SK-N-SH treated with all-trans-retinoic acid at 6 μM for 48 hours (cell line): ENCODE results near the gene UNC80.

Experiments
- ATAC-seq: fragments of 200-7000 bp; cut with Tn5 transposase; 3 replicates; pipeline ENCODE4 v1.9.1; 2020; ENCODE audit warnings: mild to moderate bottlenecking, moderate library complexity
- ARNTL ChIP-seq: fragments of 450-650 bp; formaldehyde crosslinking; IDR thresholded peaks from 2 replicates; pipeline ENCODE4 v1.5.0; 2020; ENCODE audit warnings: low read depth, mild to moderate bottlenecking, moderate library complexity, borderline replicate concordance
- BACH2 ChIP-seq: fragments of 250-450 bp; sonication (Bioruptor Pico); IDR thresholded peaks from 2 replicates; pipeline ENCODE4 v1.9.0; 2021; ENCODE audit warnings: mild to moderate bottlenecking, borderline replicate concordance
- CREB5 ChIP-seq: fragments of 250-450 bp; sonication (Bioruptor Pico); IDR thresholded peaks from 2 replicates; pipeline ENCODE4 v1.5.1; 2020; ENCODE audit warnings: low read depth, mild to moderate bottlenecking, moderate library complexity
- CSDC2 ChIP-seq: fragments of 250-450 bp; sonication (Bioruptor Pico); IDR thresholded peaks from 2 replicates; pipeline ENCODE4 v1.5.0; 2020; ENCODE audit warnings: mild to moderate bottlenecking, moderate library complexity
- CSRNP3 ChIP-seq: fragments of 250-450 bp; sonication (Bioruptor Pico); IDR thresholded peaks from 2 replicates; pipeline ENCODE4 v1.5.1; 2021; ENCODE audit warnings: mild to moderate bottlenecking, moderate library complexity
- ESRRG ChIP-seq: fragments of 250-450 bp; sonication (Bioruptor Pico); IDR thresholded peaks from 2 replicates; pipeline ENCODE4 v1.6.1; 2021; ENCODE audit warnings: mild to moderate bottlenecking
- GLIS3 ChIP-seq: fragments of 250-450 bp; sonication (Bioruptor Pico); IDR thresholded peaks from 2 replicates; pipeline ENCODE4 v1.5.0; 2020; ENCODE audit warnings: mild to moderate bottlenecking, moderate library complexity
- ISL1 ChIP-seq: fragments of 250-450 bp; sonication (Bioruptor Pico); IDR thresholded peaks from 2 replicates; pipeline ENCODE4 v2.1.2; 2022; ENCODE audit warnings: mild to moderate bottlenecking, moderate library complexity
- OSR1 ChIP-seq: fragments of 250-450 bp; sonication (Bioruptor Pico); IDR thresholded peaks from 2 replicates; pipeline ENCODE4 v1.8.0; 2022; ENCODE audit warnings: moderate library complexity, mild to moderate bottlenecking, inconsistent platforms
- PATZ1 ChIP-seq: fragments of 250-450 bp; sonication (Bioruptor Pico); IDR thresholded peaks from 2 replicates; pipeline ENCODE4 v1.8.0; 2020; ENCODE audit warnings: mild to moderate bottlenecking, moderate library complexity, borderline replicate concordance
- POU6F1 ChIP-seq: fragments of 250-450 bp; sonication (Bioruptor Pico); IDR thresholded peaks from 2 replicates; pipeline ENCODE4 v1.8.0; 2021; ENCODE audit warnings: low read depth, mild to moderate bottlenecking, moderate library complexity, borderline replicate concordance
- PPARA ChIP-seq: fragments of 250-450 bp; sonication (Bioruptor Pico); IDR thresholded peaks from 2 replicates; pipeline ENCODE4 v1.5.0; 2020; ENCODE audit warnings: mild to moderate bottlenecking, borderline replicate concordance
- RARB ChIP-seq: fragments of 250-450 bp; sonication (Bioruptor Pico); IDR thresholded peaks from 2 replicates; pipeline ENCODE4 v1.8.0; 2021; ENCODE audit warnings: mild to moderate bottlenecking, moderate library complexity
- SNAI2 ChIP-seq: fragments of 250-450 bp; sonication (Bioruptor Pico); IDR thresholded peaks from 2 replicates; pipeline ENCODE4 v1.5.0; 2020; ENCODE audit warnings: mild to moderate bottlenecking, moderate library complexity
- TCF4 ChIP-seq: fragments of 250-450 bp; sonication (Bioruptor Pico); IDR thresholded peaks from 2 replicates; pipeline ENCODE4 v1.8.0; 2021; ENCODE audit warnings: mild to moderate bottlenecking, moderate library complexity, borderline replicate concordance
- TSHZ2 ChIP-seq: fragments of 250-450 bp; sonication (Bioruptor Pico); IDR thresholded peaks from 2 replicates; pipeline ENCODE4 v1.5.0; 2020; ENCODE audit warnings: mild to moderate bottlenecking, moderate library complexity
- ZFP3 ChIP-seq: fragments of 250-450 bp; sonication (Bioruptor Pico); IDR thresholded peaks from 2 replicates; pipeline ENCODE4 v1.5.0; 2020; ENCODE audit warnings: mild to moderate bottlenecking, moderate library complexity
- ZFP30 ChIP-seq: fragments of 450-650 bp; formaldehyde crosslinking; IDR thresholded peaks from 2 replicates; pipeline ENCODE4 v1.5.0; 2022; ENCODE audit warnings: mild to moderate bottlenecking, moderate library complexity
- ZNF565 ChIP-seq: fragments of 450-650 bp; formaldehyde crosslinking; conservative IDR thresholded peaks from 2 replicates; pipeline ENCODE4 v1.5.0; 2020; ENCODE audit warnings: low read depth, mild to moderate bottlenecking, moderate library complexity
- ZNF70 ChIP-seq: fragments of 450-650 bp; formaldehyde crosslinking; IDR thresholded peaks from 2 replicates; pipeline ENCODE4 v1.5.0; 2020; ENCODE audit warnings: mild to moderate bottlenecking, moderate library complexity
- ZNF8 ChIP-seq: fragments of 450-650 bp; formaldehyde crosslinking; IDR thresholded peaks from 2 replicates; pipeline ENCODE4 v1.5.0; 2020; ENCODE audit warnings: mild to moderate bottlenecking, moderate library complexity

Gene UNC80

GRCh38 chr2:209937893-209938292 lies 166.3 kb downstream of the UNC80 start:
- ATAC-seq: no peak
- no peak for TF ChIP-seq ZFP30 (CRISPR knock-in tag)
- TF ChIP-seq CSDC2: no peak
- TF ChIP-seq ZNF70 (CRISPR knock-in tag): no peak
- no peak for TF ChIP-seq ARNTL (CRISPR knock-in tag)
- TF ChIP-seq RARB: no peak
- TF ChIP-seq OSR1 (CRISPR knock-in tag): no peak
- TF ChIP-seq ISL1 (CRISPR knock-in tag): no peak
- no peak for TF ChIP-seq SNAI2
- no peak for TF ChIP-seq ZFP3
- TF ChIP-seq CREB5 (CRISPR knock-in tag): no peak
- no peak for TF ChIP-seq ZNF8 (CRISPR knock-in tag)
- TF ChIP-seq GLIS3: no peak
- TF ChIP-seq BACH2: no peak
- TF ChIP-seq, all 23 proteins: peak for 0

GRCh38 chr2:209938906-209939305 lies 167.3 kb downstream of the UNC80 start:
- TF ChIP-seq ZFP30 (CRISPR knock-in tag) (no peak), TSHZ2 (no peak), OSR1 (CRISPR knock-in tag) (no peak), GLIS3 (no peak), ARNTL (CRISPR knock-in tag) (no peak), CSRNP3 (CRISPR knock-in tag) (no peak), CREB5 (CRISPR knock-in tag) (no peak), ZFP3 (no peak), ESRRG (CRISPR knock-in tag) (no peak), ISL1 (CRISPR knock-in tag) (no peak), TCF4 (CRISPR knock-in tag) (no peak), PPARA (CRISPR knock-in tag) (no peak)
- ATAC-seq: no peak

- no peak for TF ChIP-seq ARNTL (CRISPR knock-in tag)
- no peak for TF ChIP-seq PATZ1 (CRISPR knock-in tag)
- TF ChIP-seq GLIS3: no peak
- TF ChIP-seq ZNF565: no peak
- no peak for TF ChIP-seq BACH2
- TF ChIP-seq ISL1 (CRISPR knock-in tag): no peak
- TF ChIP-seq POU6F1 (CRISPR knock-in tag): no peak
- ATAC-seq: no peak
Measured at GRCh38 chr2:209940936-209941335, 169.3 kb downstream of the UNC80 start.
